ENCODE data around the gene SLC30A2. TPM values are rescaled to one million over a fixed set of nuclear protein-coding genes. Genes with fewer than 3 reads are reported as not detected.
A peak's percentile ranks its signal among the peaks of the same experiment; 100 is the strongest.

SLC30A2 gene
- total and polyA plus RNA-seq, 10 of the 15 experiments (the other 5 are each of a cell fraction or from before 2014, with no cell fraction given), result 0.13 TPM; not detected in 9

- no peak for TF ChIP-seq FOS (IDR thresholded peaks at IDR 0.05; ENCODE audit: borderline replicate concordance, extremely low read depth, insufficient read length)
- peak; percentile 32 for TF ChIP-seq NKRF (conservative IDR thresholded peaks at IDR 0.05)
- no peak for TF ChIP-seq SUZ12 (IDR thresholded peaks at IDR 0.05; ENCODE audit: unreplicated experiment)
- TF ChIP-seq JUNB (IDR thresholded peaks at IDR 0.05), result no peak
- peak; percentile 50; the same call in 1 of the 2 replicates for TF ChIP-seq SPI1 (IDR thresholded peaks at IDR 0.05; ENCODE audit: borderline replicate concordance, insufficient read depth, low read depth, low read length)
- TF ChIP-seq PBX3 (IDR thresholded peaks at IDR 0.05; ENCODE audit: insufficient replicate concordance, low read depth, low read length), result peak; percentile 93
- TF ChIP-seq EED (IDR thresholded peaks at IDR 0.05; ENCODE audit: low read depth), result peak; percentile 73; the same call in 1 of the 2 replicates
- peak; percentile 80; the same call in 1 of the 2 replicates for TF ChIP-seq TAF1 (IDR thresholded peaks at IDR 0.05; ENCODE audit: borderline replicate concordance, low read depth, low read length)
- TF ChIP-seq HDAC6 (IDR thresholded peaks at IDR 0.05; ENCODE audit: unreplicated experiment), result no peak
- no peak for TF ChIP-seq ZNF274 (IDR thresholded peaks at IDR 0.05; ENCODE audit: insufficient read depth, insufficient read length)
- peak; percentile 94 for TF ChIP-seq RUNX3 (IDR thresholded peaks at IDR 0.05; ENCODE audit: low read length)
- peak; percentile 71; the same call in 1 of the 2 replicates for TF ChIP-seq MYB (IDR thresholded peaks at IDR 0.05; ENCODE audit: borderline replicate concordance, low read depth, low read length)
- TF ChIP-seq SRF (IDR thresholded peaks at IDR 0.05; ENCODE audit: low read depth in 2 of 2, low read length in 2 of 2), result 0 out of 4 replicates have a peak, but pooled peaks of 1 of the 2 experiments have one; percentile 4
- 0 out of 2 replicates have a peak, but pooled peaks have one; percentile 57 for TF ChIP-seq E2F4 (IDR thresholded peaks at IDR 0.05; ENCODE audit: low read depth, low read length)
- peak; percentile 82 for TF ChIP-seq SKIL (IDR thresholded peaks at IDR 0.05; ENCODE audit: low read depth, poor library complexity, severe bottlenecking)
- TF ChIP-seq CBFB (IDR thresholded peaks at IDR 0.05; ENCODE audit: low read depth), result peak; percentile 77; the same call in 1 of the 2 replicates
- TF ChIP-seq STAT1 (conservative IDR thresholded peaks at IDR 0.05), result peak; percentile 99
- TF ChIP-seq IKZF2 (IDR thresholded peaks at IDR 0.05), result peak; percentile 68 to 80
- peak; percentile 98 for TF ChIP-seq CREM (IDR thresholded peaks at IDR 0.05; ENCODE audit: low read depth)
- TF ChIP-seq GABPA (IDR thresholded peaks at IDR 0.05; ENCODE audit: low read depth), result peak; percentile 91
- peak; percentile 100 for TF ChIP-seq HCFC1 (IDR thresholded peaks at IDR 0.05; ENCODE audit: low read length)
- peak; percentile 100 for TF ChIP-seq SIX5 (IDR thresholded peaks at IDR 0.05; ENCODE audit: low read depth, low read length, severe bottlenecking)
Observed at GRCh38 chr1:25997828-25998761, 47.8 kb downstream of the SLC30A2 start, which contains the start of gene PAFAH2 (continued).
